IMR-90 (cell line): ENCODE results near the gene PNKP. TPM values are rescaled to one million over a fixed set of nuclear protein-coding genes. Genes with fewer than 3 reads are reported as not detected.

ENCODE experiments used
- ATAC-seq: fragments of 200-7000 bp; cut with Tn5 transposase; 2 replicates; pipeline ENCODE4 v1.9.1; 2020; ENCODE audit warnings: low read depth, mild to moderate bottlenecking, moderate library complexity
- BruUV-seq: library from RNA; stranded (reverse); fragments of 400-500 nt; replicated peaks from 2 replicates; lab custom pipeline; 2021; lab: Mats Ljungman, UMichigan
- CTCF ChIA-PET: fragments of 300-600 bp; formaldehyde crosslinking; extraction: SDS; loops from one replicate; lab custom pipeline; 2021; ENCODE audit warnings: antibody characterized with exemption; lab: Yijun Ruan, JAX
- POLR2A ChIA-PET: fragments of 300-600 bp; sonication (Branson Sonifier 250); formaldehyde crosslinking; loops from one replicate; lab custom pipeline; 2022; ENCODE audit warnings: antibody characterized with exemption; ENCODE audit not compliant: unreplicated experiment; lab: Charles Lee
- DNase-seq: peaks from one replicate; pipeline ENCODE4 v3.0.0; 2013
- H2AFZ ChIP-seq: replicated peaks from 2 replicates; pipeline ENCODE3; 2013; ENCODE audit warnings: low read length, mild to moderate bottlenecking; ENCODE audit not compliant: poor library complexity
- H2AK5ac ChIP-seq: 2 replicates; pipeline ENCODE4 v1.6.1; 2013; ENCODE audit warnings: low read depth, low read length, inconsistent platforms
- H2AK9ac ChIP-seq: replicated peaks from 2 replicates; pipeline ENCODE3; 2013; ENCODE audit warnings: mild to moderate bottlenecking, low read depth, low read length, moderate library complexity; ENCODE audit not compliant: poor library complexity
- H2BK120ac ChIP-seq: 2 replicates; pipeline ENCODE4 v1.6.1; 2013; ENCODE audit warnings: low read depth, low read length, inconsistent platforms
- H2BK15ac ChIP-seq: 3 replicates; pipeline ENCODE4 v1.6.1; 2013; ENCODE audit warnings: low read depth, low read length, inconsistent platforms
- H2BK20ac ChIP-seq: 2 replicates; pipeline ENCODE4 v1.6.1; 2013; ENCODE audit warnings: low read depth, mild to moderate bottlenecking, inconsistent platforms, low read length, moderate library complexity
- H2BK5ac ChIP-seq: 2 replicates; pipeline ENCODE4 v1.6.1; 2013; ENCODE audit warnings: mild to moderate bottlenecking, low read depth, low read length, inconsistent platforms; ENCODE audit not compliant: poor library complexity, severe bottlenecking
- H3K14ac ChIP-seq: replicated peaks from 2 replicates; pipeline ENCODE4 v1.6.1; 2013; ENCODE audit warnings: low read depth, low read length, inconsistent platforms
- H3K18ac ChIP-seq: 2 replicates; pipeline ENCODE4 v1.6.1; 2013; ENCODE audit warnings: low read depth, low read length, control low read depth
- H3K23ac ChIP-seq: 2 replicates; pipeline ENCODE4 v1.6.1; 2013; ENCODE audit warnings: low read depth, low read length, inconsistent platforms
- H3K27ac ChIP-seq: 2 replicates; pipeline ENCODE4 v1.5.1; 2013; ENCODE audit warnings: mild to moderate bottlenecking, control low read depth, low read length; ENCODE audit not compliant: insufficient read depth
- H3K27me3 ChIP-seq: 2 replicates; pipeline ENCODE4 v1.6.1; 2013; ENCODE audit warnings: low read length; ENCODE audit not compliant: control insufficient read depth, insufficient read depth
- H3K36me3 ChIP-seq: 2 replicates; pipeline ENCODE4 v1.6.1; 2013; ENCODE audit warnings: low read length, mixed read lengths; ENCODE audit not compliant: control insufficient read depth, insufficient read depth
- H3K4ac ChIP-seq: 2 replicates; pipeline ENCODE4 v1.6.1; 2013; ENCODE audit warnings: low read depth, low read length, inconsistent platforms
- H3K4me1 ChIP-seq: 2 replicates; pipeline ENCODE4 v1.6.1; 2013; ENCODE audit warnings: low read length, mixed read lengths; ENCODE audit not compliant: control insufficient read depth, insufficient read depth
- H3K4me2 ChIP-seq: 2 replicates; pipeline ENCODE4 v1.6.1; 2013; ENCODE audit warnings: low read depth, mild to moderate bottlenecking, control low read depth, low read length, moderate library complexity
- H3K4me3 ChIP-seq: 2 replicates; pipeline ENCODE4 v1.5.1; 2013; ENCODE audit warnings: low read depth, mild to moderate bottlenecking, control low read depth, low read length, moderate library complexity; ENCODE audit not compliant: insufficient read depth
- H3K56ac ChIP-seq: 2 replicates; pipeline ENCODE4 v1.6.1; 2013; ENCODE audit warnings: low read length, inconsistent platforms; ENCODE audit not compliant: insufficient read depth; ENCODE audit errors: extremely low read depth
- H3K79me1 ChIP-seq, 2 experiments: 2 replicates each; pipeline ENCODE4 v1.6.1; 2013; ENCODE audit warnings: low read length in 2 of 2, inconsistent platforms in 1 of 2, low read depth in 1 of 2
- H3K9ac ChIP-seq: 2 replicates; pipeline ENCODE4 v1.6.1; 2013; ENCODE audit warnings: low read depth, low read length, control low read depth
- H3K9me1 ChIP-seq: 2 replicates; pipeline ENCODE4 v1.6.1; 2013; ENCODE audit warnings: low read length, inconsistent platforms; ENCODE audit not compliant: insufficient read depth
- H3K9me3 ChIP-seq: 2 replicates; pipeline ENCODE4 v1.6.1; 2013; ENCODE audit warnings: low read length; ENCODE audit not compliant: control insufficient read depth, insufficient read depth
- H4K20me1 ChIP-seq: 2 replicates; pipeline ENCODE4 v1.6.1; 2013; ENCODE audit warnings: low read length, inconsistent platforms; ENCODE audit not compliant: insufficient read depth
- H4K5ac ChIP-seq: 2 replicates; pipeline ENCODE4 v1.6.1; 2013; ENCODE audit warnings: mild to moderate bottlenecking, low read depth, low read length, control low read depth
- H4K8ac ChIP-seq, 2 experiments: 2 replicates each; pipeline ENCODE4 v1.6.1; 2013; ENCODE audit warnings: low read depth in 2 of 2, low read length in 2 of 2, control low read depth in 1 of 2, inconsistent platforms in 1 of 2
- H4K91ac ChIP-seq: 2 replicates; pipeline ENCODE4 v1.6.1; 2013; ENCODE audit warnings: low read depth, low read length, inconsistent platforms; ENCODE audit not compliant: insufficient read depth
- POLR2A ChIP-seq: IDR thresholded peaks from 2 replicates; pipeline ENCODE4 v1.6.1; 2012; ENCODE audit warnings: mild to moderate bottlenecking, low read depth, low read length
- RFX5 ChIP-seq: IDR thresholded peaks from 2 replicates; pipeline ENCODE4 v1.8.0; 2012; ENCODE audit warnings: low read depth, mild to moderate bottlenecking, low read length, moderate library complexity
- WGBS, 2 experiments: methylation state at CpG; one replicate each; pipeline versions ENCODE4 v1.1.5 to v1.1.7; 2013; ENCODE audit warnings: missing lambda C conversion rate in 2 of 2; ENCODE audit not compliant: insufficient read length in 1 of 2; ENCODE audit errors: extremely low coverage in 2 of 2; 5-methylcytosine and 5-hydroxymethylcytosine counted together
- dilution Hi-C: fragments of 300-500 bp; cut with HindIII; formaldehyde crosslinking; loops from one replicate; pipeline ENCODE4 v1.14.3; 2018; ENCODE audit warnings: low sequenced_read_pairs; ENCODE audit not compliant: unreplicated experiment
- in situ Hi-C: fragments of 300-500 bp; cut with MboI; formaldehyde crosslinking; loops from 3 replicates; pipeline ENCODE4 v1.14.3; 2019; ENCODE audit warnings: low sequenced_read_pairs, inconsistent platforms, mixed read lengths
- intact Hi-C: fragments of 100-400 bp; cut with micrococcal nuclease; formaldehyde crosslinking; loops from 2 replicates; pipeline ENCODE4 v1.10.0; 2022
- polyA plus RNA-seq, 3 experiments: library from polyadenylated mRNA; depleted of rRNA; stranded (reverse); fragments of >200 nt; gene quantifications; 2 replicates each; pipeline ENCODE4 v1.2.3, GENCODE V29; 2012; ENCODE audit warnings: low replicate concordance in 1 of 3
- total RNA-seq: library from RNA; depleted of rRNA; stranded (reverse); fragments of >200 nt; gene quantifications from 2 replicates; pipeline ENCODE4 v1.2.3, GENCODE V29; 2012

Gene PNKP
- total and polyA plus RNA-seq, 2 of the 4 experiments (the other 2 are of a cell fraction), result 14.2 to 25.0 TPM

DNA sequence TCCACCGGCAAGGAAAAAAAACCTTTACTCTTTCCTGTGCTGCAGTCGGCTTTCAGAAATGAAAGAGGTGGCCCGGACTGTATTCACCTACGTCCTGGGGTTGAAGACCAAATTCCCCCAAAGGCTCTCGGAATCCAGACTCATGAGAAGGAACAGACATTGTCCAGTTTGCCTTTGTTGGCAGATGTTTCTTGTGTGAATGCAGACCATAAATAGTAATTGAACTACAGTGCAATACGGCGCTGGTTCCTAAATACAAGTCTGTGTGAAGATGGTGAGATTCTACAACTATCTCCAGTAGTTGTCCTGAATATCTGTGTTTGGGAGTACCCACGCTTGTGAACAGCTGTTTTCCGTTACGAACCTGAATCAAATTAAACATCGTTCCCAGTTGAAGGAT lies 27.7 kb downstream of the PNKP start:
- H3K4me2 ChIP-seq, result no peak overlapping the region
- H2BK5ac ChIP-seq, result no peak overlapping the region
- BruUV-seq, result no TSS peak
- H2BK20ac ChIP-seq, result no peak overlapping the region
- 91% methylated on average over 7 of the region's 11 CpGs; no CpG with 5 or more reads in 1 of the 2 experiments for WGBS, 2 experiments
- dilution Hi-C loops (no loop called here), in situ Hi-C loops (no loop called here), intact Hi-C loops (no loop called here)
- H3K9me3 ChIP-seq, result no peaks in the 10 kb centered on the region
- no peak overlapping the region for H4K8ac ChIP-seq
- no peak overlapping the region for H2AFZ ChIP-seq
- H3K18ac ChIP-seq, result no peak overlapping the region
- H3K9me1 ChIP-seq, result peaks cover 9% of the 10 kb centered on the region; the same call in 1 of the 2 replicates
- H2BK120ac ChIP-seq, result no peak overlapping the region
- no peak overlapping the region for H3K9ac ChIP-seq
- H2BK15ac ChIP-seq, result no peak overlapping the region
- no peak overlapping the region for H4K5ac ChIP-seq
- no peaks in the 10 kb centered on the region for H3K4me1 ChIP-seq
- ATAC-seq, result no peak
- no peaks in the 10 kb centered on the region for H3K27me3 ChIP-seq
- ChIA-PET CTCF (no interaction called here), POLR2A (no interaction called here)
- no peak overlapping the region for H3K14ac ChIP-seq
- DNase-seq, result no peak
- H4K91ac ChIP-seq, result no peak overlapping the region
- no peak for TF ChIP-seq POLR2A
- no peak for TF ChIP-seq RFX5
- H3K36me3 ChIP-seq, result peaks cover 51% of the 10 kb centered on the region
- H2AK5ac ChIP-seq, result no peak overlapping the region
- no peak overlapping the region for H3K56ac ChIP-seq
- no peak overlapping the region for H3K4ac ChIP-seq
- peaks cover 0 to 25% of the 10 kb centered on the region in 2 experiments; a peak in 2 of 4 replicates for H3K79me1 ChIP-seq
- no peak overlapping the region for H3K27ac ChIP-seq
- H4K20me1 ChIP-seq, result no peaks in the 10 kb centered on the region; the same call in 1 of the 2 replicates
- no peak overlapping the region for H3K23ac ChIP-seq
- no peak overlapping the region for H3K4me3 ChIP-seq
- no peak overlapping the region for H2AK9ac ChIP-seq
